ENCODE data around the gene C1QTNF7.

Gene C1QTNF7

GRCh38 chr4:15458616-15459015 is 30.8 kb downstream of the C1QTNF7 start:
- no peak for DNase-seq

- no peak for DNase-seq
These were observed 31.9 kb downstream of the C1QTNF7 start for GRCh38 chr4:15459706-15460105.

GRCh38 chr4:15466596-15466995 is 38.8 kb downstream of the C1QTNF7 start:
- no peak for DNase-seq

DNA sequence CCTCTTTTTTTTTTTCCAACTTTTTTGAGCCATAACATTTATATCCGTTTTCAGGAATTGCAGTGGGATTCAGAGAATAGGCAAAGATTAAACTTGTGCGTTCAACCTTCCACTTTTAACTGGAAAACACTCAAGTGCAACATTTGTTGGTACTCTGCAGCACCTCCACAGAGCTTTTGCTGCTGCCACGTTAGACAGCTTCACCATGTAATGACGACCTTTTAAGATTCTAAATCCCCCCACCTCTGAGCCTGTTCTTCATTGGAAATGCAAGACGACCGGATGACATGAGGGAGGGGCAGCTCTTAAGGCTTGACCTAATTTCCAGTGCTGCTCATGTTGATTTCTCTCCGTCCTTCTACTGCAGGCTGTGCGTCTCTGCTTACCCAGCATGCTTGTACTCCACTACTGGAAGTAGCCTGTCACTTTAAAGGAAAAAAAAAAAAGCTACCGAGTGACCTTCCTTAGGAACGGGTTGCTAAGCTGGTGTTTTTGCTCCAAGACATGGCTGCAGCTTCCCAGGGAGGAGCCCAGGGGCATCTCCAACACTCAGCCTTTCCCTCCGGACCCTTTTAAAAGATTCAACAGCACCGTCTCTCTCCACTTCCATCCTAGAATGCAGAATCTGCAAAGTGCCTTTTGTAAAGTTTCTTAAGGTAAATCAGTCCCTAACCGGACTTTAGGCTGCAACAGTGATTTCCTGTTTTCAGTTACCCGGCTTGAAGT is 41.7 kb downstream of the C1QTNF7 start, which contains the start of gene CC2D2A:
Gene CC2D2A (plus strand): TSS at position 481 of the 726 bp plus-strand sequence. CDS start 6,051 bp downstream, outside the sequence.
- no peak for DNase-seq

- no peak for DNase-seq
These were observed 42.3 kb downstream of the C1QTNF7 start for GRCh38 chr4:15470128-15470475.

GRCh38 chr4:15476396-15476795 is 48.6 kb downstream of the C1QTNF7 start:
- DNase-seq = no peak

DNA sequence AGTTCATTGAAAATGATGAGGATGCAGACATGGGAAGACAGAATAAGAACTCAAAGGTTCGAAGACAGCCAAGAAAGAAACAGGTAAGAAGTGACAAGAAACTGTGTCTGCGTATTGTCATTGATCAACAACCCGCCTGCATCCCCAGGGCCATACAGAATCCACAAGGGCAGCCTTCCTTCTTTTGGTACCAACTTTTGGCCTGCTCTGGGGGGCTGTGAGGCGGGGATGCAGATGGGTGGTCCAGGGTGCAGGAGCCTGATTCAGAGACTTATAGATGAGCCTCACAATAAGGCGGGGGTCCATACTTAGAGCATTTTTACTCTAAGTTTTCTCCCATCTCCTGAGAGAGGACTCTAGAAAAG is 50.9 kb downstream of the C1QTNF7 start:
- no peak for DNase-seq

DNA sequence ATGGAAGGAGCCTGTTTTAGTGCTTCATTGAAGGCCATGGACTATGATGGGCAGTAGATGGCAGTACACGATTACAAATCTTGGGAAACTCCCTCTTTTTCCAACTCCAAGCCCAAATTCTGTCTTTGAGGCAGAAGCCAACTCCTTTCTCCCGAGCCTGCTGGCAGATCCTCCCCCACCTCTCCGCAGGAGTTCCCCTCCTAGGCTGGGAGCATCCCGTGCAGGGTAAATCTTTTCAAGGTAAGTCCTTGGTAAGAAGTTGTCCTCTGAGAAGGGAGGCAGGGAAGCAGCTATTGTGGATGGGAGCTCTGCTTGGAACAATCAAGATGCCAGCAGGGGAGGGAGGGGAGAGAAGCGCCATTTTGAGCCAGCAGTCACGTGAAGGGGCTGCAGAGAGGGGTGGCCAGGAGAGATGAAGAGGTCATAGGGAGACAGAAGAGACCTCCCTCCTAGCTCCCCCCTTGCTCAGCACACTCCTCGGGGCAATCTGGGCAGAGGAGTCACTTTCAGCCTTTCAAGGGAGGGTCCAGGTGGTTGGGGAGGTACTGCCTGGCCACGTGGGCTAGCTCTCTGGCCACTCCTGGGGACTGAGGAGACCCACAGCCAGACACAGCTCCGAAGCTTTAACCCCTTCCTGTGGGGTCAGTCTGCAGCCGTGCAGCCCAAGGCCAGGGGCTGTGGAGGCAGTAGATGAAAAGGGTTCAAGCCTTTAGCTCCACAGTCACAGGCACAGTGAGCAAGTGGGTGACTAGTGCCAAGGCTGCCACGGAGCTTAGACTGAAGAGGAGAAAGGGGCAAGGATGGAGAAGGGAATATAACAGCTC is 51.5 kb downstream of the C1QTNF7 start:
- DNase-seq = no peak

DNA sequence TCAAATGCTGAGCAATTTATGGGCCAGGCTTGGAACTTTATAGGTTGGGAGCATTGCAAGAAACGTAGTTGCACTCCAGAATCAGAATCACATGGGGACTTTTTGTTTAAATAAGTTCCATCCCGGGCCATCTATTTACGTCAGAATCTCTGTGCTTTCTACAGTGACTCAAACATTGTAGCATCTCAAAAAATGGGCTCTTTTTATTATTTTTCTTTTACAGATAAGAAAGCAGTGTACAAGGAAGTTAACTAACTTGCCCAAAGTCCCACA is 52.0 kb downstream of the C1QTNF7 start:
- no peak for DNase-seq

DNA sequence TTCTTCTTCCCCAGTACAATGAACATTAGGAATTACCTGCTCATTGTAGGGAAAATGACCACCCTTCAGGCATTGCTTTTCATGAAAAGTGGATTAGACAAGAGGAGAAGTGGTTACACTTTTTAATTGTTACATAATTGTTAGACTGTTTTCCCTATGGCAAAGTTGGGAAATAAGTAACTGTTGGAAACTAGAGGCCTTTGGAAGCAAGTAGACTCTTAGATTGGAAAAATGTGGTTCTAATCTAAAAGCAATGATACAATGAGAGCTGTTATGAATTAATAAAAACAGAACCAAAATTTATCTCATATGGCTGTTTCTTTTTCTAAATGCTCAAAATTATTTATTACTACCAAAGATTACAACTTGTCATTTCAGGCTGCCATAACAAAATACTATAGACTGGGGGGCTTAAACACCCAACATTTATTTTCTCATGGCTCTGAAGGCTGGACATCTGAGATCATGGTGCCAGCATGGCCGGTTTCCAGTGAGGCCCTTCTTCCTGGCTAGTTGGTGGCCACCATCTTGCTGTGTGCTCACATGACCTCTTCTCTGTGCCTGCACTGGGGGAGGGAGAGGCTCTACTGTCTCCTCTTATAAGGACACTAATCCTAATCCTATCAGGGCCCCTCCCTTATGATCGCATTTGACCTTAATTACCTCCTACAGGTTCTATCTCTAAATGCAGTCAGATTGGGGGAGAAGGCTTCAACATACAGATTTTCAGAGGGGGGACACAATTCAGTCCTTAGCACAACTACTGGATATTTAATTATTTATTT is 54.3 kb downstream of the C1QTNF7 start:
- no peak for DNase-seq

GRCh38 chr4:15482842-15483241 is 55.0 kb downstream of the C1QTNF7 start:
- DNase-seq = no peak

DNA sequence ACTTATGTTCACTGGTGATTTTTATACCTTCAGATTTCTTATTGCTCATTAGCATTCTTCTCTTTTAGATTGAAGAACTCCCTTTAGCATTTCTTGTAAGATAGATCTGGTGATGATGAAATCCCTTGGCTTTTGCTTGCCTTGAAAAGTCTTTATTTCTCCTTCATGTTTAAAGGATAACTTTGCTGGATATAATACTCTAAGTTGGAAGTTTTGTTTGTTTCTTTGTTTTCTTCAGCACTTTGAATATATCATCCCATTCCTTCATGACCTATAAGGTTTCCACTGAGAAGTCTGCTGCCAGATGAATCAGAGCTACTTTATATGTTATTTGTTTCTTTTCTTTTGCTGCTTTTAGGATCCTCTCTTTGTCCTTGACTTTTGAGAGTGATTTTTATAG is 60.3 kb downstream of the C1QTNF7 start:
- no peak for DNase-seq

GRCh38 chr4:15488658-15489470 is 61.0 kb downstream of the C1QTNF7 start:
- no peak for DNase-seq

DNA sequence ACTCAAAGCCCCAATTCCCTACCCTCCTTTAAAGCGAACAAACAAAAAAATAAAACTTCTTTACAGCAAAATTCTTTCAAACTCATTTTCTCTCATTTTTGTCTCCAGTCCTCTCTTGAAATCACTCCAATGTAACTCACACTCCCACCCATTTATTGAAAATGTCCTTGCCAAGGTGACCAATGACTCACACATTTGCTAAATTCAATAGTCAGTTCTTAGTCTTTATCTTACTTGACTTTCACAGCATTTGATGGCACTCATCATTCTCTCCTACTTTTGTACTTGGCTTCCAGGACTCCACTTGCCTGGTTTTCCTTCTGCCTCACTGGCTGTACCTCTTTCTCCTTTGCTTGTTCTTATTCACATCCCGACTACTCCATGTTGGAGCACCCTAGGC is 61.7 kb downstream of the C1QTNF7 start:
- DNase-seq = no peak

GRCh38 chr4:15493411-15493810 is 65.6 kb downstream of the C1QTNF7 start:
- DNase-seq = no peak

DNA sequence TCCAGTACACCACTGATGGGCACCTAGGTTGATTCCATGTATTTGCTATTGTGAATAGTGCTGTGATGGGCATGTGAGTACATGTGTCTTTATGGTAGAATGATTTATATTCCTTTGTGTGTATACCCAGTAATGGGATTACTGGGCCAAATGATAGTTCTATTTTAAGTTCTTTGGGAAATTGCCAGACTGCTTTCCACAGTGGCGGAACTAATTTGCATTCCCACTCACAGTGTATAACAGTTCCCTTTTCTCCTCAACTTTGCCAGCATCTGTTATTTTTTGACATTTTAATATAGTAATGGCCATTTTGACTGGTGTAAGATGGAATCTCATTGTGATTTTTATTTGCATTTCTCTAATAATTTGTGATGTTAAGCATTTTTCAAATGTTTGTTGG is 67.8 kb downstream of the C1QTNF7 start:
- DNase-seq = no peak
